Stimulated activated CD8-positive, alpha-beta memory T cell treated with anti-CD3 and anti-CD28 coated beads, Interleukin-12 subunit alpha, Interleukin-12 subunit beta, amount 100 ng/mL, for 24 hours (primary cell): ENCODE results near the gene BBX.

Source experiments
- DNase-seq: peaks from one replicate; pipeline ENCODE4 v3.0.0-alpha.2; 2020; ENCODE audit errors: extremely low read depth

The BBX gene

DNA sequence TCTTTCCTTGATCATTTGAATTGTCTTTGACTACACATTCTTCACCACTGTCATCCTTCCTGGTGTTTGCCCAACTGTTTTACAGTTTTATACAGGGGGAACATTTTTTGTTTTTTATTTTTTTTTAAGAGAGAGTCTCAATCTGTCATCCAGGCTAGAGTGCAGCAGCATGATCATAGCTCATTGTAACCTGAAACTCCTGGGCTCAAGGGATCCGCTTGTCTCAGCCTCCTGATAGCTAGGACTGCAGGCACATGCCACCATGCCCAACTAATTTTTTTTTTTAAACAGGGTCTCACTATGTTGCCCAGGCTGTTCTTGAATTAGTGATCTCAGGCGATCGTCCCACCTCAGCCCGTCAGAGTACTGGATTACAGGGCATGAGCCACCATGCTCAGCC lies 222.6 kb downstream of the BBX start:
- no peak for DNase-seq

DNA sequence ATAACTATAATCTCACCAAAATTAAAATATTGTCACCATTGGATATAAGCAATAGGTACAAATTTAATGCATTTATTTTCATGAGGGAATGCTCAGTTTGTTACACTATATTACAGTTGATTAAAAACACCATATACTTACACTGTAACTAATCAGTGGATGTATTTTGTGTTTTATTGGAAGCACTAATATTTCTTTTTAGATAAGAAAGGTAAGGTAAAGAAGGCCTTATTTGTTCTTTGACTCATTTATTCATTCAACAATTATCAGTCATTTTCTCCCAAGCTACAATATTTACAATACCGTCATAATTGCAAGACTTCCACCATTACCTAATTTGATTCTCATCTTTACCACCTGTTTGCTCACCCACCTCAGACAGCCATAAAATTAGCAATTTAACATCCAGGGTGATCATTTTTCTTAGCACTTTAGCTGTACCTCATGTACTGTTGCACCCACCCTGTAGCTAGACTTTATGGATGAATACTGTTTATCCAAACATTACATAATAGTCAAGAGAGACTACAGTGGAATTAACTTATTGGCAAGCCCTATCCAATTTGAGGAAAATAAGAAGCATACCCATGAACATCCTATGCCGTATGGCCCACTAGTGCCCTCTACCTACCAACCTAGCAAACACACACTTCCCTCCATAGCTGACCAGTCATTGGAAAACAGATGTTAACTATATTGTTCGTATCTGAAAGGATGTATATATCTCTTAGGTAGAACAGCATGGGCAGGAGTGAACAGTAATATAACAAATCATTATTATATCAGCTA lies 229.6 kb downstream of the BBX start:
- no peak for DNase-seq

DNA sequence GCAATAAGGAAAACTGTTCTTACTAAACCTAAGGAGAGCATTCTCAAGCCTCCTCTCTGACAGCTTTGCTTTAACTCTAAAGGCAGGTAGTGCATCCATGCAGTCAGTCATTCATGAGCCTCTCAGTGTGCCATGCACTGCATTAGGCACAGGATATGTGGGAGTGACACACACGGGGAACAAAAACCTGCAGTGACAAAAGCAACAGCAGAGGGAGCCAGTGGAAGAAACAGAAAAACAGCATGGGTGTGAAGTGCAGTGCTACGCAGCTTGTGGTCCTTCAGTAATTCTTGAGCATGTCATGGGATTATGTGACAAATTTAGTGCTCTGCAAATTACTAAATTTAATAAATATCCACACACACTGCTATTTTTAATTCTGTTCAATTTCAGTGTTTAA lies 230.7 kb downstream of the BBX start:
- no peak for DNase-seq

DNA sequence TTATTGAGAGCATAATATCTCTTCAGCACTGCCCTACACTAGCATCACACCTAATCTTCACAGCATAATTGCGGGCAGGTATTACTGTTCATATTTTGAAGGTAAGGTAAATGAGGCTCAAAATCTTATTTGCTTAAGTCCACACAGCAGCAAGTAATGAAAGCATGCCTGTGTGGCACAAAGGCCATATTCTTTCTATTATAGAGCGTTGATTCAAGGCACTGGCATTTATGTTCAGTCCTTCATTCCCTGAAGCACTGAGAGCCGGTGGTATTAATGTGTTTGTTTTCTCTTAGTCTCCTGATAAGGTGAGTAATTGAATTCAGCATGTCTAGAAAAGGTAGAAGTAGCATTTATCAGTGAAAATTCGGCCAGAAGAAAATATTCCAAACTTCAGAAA lies 231.2 kb downstream of the BBX start:
- no peak for DNase-seq

DNA sequence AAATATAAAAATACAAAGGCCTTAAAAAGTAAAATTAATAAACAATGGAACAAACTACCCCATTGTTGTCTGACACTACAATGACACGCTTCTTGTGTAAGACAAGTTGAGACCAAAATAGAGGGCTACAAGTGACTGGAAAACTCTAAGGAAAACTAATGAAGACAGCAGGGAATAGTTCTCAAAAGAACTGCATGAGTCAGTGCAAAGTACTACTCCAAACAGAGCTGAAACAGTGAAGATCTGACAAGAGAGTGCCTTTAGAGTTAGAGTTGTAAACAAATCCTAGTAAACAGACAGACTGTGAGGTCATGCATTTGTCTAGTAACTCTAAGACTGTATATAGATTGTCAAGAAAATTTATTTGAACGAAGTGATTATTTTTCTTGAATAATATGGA lies 233.9 kb downstream of the BBX start:
- no peak for DNase-seq

DNA sequence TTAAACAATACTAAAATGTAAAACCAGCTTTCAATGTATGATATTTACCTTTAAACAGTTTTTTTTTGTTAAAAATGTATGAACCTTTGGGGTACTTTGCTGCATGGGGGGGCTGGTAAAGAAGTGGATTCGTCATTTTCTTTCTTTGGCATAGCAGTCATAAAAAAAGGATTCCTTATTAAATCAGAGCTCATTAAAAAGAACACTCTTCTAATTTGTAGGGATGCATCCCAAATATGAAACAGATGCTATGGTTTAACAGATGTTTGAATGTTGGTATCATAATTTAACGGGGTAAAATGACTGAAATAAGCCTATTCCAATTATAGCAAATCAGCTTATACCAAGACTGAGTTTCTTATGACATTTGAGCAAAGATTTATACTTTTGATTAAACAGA lies 234.4 kb downstream of the BBX start:
- no peak for DNase-seq

DNA sequence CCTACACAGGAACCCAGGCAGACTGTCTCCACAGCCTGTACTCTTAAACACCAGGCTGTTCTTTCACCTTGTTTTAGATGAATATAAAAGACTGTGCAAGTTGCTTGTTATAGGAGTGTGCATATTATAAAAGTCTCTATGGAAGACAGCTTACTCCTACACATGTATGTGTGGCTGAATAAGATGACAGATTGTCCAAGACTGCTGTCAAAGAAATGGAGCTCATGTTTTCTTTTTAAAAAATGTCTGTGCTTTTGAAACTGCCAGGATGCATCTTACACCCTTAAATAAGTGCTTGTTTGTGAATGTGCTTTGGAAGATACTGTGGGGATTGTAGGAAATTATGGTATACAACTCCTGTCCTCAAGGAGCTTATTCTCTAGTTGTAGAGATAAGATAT lies 237.4 kb downstream of the BBX start:
- no peak for DNase-seq

DNA sequence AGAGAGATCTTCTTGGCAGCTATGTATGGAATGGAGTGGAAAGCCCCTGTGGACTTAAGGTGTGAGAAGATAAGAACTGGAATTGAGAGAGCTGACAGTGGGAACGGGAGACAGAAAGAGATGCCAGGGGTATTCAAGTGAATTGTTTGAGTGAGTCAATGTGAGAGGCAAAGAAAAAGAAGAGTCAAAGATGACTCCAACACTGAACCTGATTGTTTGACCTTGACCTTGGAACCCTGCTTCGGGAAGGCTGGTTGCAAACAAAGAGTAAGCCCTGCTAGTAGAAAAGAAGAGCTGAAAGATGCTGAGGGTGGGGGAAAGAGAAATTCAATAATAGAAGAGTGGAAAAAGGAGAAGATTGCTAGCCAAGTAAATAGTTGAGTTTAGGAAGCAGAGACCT lies 238.6 kb downstream of the BBX start:
- no peak for DNase-seq

DNA sequence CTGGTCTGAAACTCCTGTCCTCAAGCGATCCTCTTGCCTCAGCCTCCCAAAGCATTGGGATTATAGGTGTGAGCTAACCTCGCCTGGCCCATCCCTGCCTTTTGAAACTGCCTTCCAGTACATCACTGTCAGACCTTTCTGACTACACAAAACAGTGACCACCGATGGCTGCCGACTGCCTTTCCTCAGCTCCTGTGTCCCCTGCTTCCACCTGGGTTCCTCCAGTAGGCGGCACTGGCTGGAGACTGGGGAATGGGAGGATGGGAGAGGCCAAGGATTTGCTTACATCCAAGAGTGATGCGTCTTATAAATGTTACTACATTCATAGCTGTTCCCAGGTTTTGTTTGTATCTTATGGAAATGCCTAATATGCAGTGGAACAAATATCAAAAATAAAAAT lies 242.8 kb downstream of the BBX start:
- DNase-seq, result no peak

DNA sequence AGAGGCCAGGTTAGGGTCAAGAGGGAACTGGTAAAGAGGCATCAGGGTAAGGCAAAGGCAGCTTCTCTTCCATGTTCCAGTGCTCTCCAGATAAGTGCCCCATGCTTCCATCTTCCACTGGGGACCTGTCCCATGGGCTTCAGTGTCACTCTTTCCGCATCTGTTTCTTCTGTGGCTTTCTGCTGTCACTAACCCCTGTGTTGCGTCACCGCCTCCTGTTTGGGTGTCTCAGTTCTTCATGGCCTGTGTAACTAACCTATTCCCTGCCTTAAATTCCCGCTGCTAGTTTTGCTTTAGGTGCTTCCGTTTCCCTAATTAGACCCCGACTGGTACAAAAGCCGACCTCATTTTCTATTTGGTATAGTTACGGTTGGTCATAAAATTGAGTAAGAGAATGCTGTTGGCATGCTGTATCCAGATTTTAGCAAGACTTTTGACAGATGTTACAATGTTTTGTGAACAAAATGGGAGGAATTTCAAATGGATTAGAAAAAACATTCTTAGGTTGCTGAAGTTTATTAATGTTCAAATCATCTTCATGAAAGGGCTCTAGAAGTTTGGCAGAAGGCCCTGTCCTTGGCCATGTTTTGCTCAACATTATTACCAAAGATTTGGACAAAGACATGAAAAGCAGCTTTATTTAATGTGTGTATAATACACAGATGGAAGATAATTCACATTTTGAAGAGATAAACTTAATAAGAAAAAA lies 245.3 kb downstream of the BBX start:
- DNase-seq, result no peak

DNA sequence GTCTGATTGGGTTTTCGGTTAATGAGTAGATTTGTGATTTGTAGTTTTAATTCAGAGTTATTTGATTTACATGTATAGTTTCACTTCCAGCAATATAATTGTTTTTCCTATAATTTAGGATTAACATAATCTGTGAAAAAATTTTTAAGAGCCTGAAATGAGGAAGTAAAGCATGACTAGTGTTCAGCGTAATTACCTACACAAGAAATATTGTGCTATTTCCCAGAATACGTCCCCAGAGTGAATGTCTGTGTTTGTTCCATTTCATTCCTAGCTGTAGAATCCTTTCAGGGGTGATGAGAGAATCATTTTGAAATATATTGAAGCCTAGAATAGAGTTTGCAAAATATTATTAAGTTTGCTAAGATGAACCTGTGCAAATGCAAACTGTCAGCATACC lies 247.1 kb downstream of the BBX start:
- DNase-seq, result no peak

DNA sequence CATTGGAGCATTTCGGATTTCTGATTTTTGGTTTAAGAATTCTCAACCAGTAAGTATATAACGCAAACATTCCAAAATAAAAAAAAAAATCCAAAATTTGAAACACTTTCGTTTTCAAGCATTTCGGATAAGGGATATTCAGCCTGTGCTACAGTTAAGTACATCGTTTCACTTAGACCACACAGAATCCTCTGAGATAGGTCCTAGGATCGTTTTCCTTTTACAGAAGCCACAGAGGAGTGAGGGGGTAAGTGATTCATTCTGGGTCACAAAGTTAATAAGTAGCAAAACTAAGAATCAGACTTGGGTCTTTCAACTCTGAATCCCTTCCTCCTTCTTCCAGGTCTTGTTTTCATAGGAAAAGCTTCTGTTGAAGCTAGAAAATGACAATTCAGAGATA lies 249.3 kb downstream of the BBX start:
- DNase-seq, result no peak

DNA sequence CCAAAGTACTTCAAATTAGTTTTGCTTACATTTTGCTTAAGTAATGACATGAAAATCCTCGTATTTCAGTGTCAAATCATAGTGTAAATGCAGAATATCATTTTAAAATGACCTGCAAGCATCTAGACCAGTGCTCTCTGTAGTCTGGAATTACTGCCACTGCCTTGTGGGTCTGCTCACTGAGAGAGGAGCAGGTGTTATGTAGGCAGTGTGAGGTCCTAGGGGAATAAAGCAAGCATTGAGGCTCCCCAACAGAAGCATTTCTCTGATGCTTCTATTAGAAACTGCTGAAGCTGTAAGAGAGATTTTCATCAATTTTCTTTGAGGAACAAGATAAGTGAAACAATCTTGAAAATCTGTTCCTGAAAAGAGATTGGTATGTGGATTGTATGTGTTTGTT lies 253.2 kb downstream of the BBX start:
- no peak for DNase-seq

DNA sequence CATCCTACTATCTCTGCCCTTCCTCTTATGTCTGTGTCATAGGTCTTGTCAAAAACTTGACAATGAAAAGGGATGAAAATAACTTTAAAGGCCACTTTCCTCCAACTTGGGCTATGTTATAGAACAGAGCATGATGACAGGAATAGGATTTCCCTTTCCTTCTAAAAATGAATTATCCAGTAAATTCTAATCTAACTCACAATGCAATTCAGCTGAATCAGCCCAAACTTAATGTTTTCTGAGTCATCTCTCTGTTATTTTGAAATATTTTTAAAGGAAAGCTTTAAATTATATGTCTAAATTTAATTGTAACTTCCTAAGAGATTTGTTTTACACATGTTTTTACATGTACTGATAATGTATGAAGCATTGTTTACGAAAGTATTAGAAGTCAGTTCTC lies 258.5 kb downstream of the BBX start:
- DNase-seq, result no peak

DNA sequence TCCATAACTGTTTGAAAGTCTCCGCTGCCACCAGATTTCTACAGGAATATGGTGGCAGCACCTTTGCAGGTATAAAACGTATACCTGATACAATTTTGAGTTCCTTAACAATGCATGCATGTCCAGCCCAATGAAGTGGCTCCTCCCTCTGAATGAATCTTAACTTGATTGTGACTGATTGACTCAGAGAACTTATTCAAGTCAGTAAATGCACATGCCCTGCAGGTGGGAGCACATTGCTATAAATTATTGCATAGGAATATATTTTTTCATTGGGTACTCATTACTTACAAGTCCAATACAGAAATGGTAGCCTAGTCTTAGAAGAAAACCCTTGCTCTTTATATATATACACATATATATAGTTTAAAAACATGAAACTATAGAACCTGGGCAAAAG lies 259.3 kb downstream of the BBX start:
- DNase-seq, result no peak

DNA sequence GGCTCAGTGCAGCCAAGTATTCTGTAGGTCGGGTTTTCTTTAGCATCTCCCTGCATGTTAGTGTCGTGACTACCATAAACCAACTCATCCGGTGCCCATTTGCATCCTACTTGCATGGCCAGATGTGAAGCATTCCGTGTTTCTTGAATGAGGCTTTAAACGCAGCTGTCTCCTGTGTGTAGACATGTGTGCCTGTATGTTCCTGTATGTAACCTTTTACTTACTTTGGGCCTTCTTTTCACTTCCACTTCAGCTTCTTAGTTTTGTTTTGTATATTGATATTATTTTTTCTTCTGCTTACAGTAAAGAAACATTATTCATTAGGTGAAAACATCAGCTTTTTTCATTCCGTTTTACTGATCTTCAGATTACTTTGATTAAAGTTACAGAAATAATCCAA lies 267.9 kb downstream of the BBX start:
- no peak for DNase-seq

DNA sequence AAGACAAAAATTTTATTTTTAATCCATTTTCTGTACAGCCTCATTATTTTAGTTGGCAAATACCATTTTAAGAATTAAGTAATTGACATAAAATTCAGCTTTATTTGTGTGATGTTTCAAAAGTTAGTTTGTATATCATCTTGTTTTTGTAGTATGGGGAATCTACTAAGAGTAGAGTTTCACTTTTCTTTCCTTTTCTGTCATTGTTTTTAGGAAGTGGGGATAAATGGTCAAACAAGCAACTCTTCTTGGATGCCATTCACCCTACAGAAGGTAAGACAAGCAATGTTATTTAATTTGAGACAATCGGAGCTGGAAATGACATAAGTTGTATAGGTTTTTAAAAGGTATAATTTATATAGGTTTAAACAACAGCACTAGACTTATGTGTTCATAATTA lies 268.3 kb downstream of the BBX start:
- DNase-seq, result no peak

DNA sequence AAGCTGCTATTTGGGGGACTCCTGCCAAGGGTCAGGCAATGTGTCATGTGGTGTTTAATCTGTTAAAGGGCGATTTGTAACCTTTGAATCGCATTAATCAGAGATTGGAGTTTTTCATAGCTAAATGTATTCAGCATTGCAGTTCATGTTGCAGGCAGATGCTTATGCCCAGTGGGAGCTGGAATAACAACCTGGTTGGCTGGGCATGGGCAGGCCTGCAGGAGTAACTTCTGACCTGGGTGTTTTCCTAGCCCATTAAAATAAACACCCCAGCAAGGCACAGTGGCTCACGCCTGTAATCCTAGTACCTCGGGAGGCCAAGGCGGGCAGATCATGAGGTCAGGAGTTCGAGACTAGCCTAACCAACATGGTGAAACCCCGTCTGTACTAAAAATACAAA lies 268.7 kb downstream of the BBX start:
- no peak for DNase-seq

DNA sequence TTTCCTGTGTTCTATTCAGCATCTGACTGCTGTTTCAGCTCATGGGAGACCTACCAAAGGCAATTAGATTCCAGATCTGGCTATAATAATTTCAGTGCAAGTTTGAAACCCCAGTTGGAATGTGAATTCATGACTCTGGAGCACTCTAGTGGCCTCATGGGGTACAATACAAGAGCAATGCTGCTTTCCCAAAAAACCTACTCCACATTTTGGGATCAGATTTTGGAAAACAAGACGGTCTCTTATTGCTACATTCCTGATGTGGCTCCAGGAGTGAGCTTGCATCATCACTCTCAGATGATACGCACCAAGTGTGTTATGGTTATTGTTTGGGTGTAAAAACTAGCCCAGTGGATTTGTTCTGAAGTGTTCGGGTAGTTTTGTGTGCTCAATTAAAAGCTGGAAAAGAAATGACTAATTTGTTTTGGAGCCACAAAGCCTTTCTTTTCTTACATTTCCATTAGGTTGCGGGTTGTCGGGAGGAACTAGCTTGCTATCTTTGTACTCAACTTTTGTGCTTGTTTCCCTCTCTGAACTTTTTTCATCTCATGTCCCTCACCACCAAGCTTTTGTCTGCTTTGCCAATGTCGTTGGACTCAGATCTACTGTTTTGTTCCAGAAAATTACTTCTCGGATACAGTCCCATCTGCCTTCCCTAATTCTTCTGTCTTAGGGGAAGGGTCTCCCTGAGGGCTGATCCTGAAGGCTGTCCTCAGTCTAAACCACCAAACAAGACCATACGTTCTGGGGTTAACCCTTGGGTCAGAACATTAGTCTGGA lies 272.1 kb downstream of the BBX start:
- DNase-seq, result no peak

DNA sequence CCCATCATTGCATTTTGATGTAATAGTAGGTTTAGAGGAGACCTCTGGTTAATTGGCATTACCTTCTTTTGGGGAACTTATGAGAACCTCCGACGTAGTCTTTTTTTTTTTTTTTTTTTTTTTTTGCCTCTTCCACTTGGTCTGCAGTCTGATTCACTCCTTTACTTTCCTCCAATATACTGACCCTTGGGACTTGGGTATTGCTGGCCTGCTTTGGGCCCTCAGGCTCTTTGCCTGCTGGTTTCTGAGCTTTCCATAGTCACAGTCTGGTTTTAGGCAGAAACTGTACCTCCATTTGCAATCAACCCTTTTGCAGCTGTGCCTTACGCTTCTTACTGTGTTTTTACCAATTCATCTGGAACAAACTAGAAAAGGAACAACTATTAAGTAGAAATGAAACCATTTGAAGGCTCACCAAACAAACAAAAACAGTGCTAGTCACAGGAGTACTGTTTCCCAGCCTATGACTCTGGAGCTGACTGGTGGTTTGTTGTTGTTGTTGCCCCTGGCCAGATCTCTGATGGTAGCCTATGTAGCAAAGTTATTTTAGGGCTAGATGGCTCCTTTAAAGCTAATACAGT lies 272.8 kb downstream of the BBX start:
- DNase-seq, result no peak

DNA sequence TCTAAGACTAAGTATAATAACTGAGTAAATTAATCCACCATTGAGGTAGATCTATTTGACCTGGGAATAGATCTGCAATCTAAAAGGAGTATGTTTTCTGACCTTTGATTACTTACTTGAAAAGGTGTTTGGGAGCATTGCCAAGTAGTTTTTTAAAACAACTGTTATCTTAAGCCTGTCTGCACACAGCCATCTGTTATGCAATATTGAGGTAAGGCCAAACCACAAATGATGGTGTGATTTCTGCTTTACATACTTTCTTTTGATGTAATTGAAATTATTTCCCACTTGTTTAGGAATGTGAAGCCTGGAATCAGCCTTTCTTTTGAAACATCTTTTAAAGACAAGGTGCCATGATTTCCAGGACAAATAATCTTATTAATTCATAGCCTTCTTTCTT lies 274.0 kb downstream of the BBX start:
- no peak for DNase-seq

DNA sequence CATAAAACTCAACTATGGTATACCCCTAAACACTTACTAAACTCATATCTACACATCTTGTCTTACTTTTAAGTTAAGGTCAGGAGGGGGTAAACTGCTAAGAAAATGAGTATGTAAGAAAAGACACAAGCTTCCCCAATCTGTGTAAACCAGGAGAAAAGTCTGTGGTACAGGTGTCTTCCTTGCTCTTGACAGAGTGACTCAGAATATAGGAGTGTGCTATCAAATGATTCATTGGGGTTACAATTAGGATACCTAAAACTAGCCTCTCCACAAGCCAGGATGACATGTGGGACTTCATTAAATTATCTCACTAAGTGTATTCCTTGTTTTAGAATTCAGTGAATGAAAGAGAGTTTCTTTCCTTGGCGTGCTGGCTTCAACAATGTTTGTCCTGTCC lies 274.8 kb downstream of the BBX start:
- no peak for DNase-seq

DNA sequence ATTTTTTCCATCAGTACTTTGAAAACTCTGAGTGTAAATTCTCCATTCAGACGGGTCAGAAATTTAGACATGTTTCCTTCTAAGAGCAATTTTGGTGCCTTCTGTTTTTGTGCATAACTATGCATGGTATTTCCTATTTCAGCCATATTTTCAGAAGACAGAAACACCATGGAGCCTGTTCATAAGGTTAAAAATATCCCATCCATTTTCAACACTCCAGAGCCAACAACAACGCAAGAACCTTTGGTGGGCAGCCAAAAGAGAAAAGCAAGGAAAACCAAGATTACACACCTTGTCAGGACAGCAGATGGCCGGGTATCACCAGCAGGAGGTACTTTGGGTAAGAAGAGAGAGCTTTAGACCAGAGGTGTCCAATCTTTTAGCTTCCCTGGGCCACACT lies 275.6 kb downstream of the BBX start:
- no peak for DNase-seq
